CD4-positive, alpha-beta T cell treated with Interleukin-17A for 1 hour (primary cell): ENCODE measurements around the gene ZNF804B.

Source experiments
- DNase-seq: peaks from one replicate; pipeline ENCODE4 v3.0.0-alpha.2; 2020

ZNF804B gene

GRCh38 chr7:89316584-89317251 is 557.2 kb downstream of the ZNF804B start:
- DNase-seq, result no peak

- DNase-seq, result no peak
Observed at GRCh38 chr7:89332026-89332425, 572.5 kb downstream of the ZNF804B start.

GRCh38 chr7:89334797-89335196 is 575.3 kb downstream of the ZNF804B start:
- no peak for DNase-seq

GRCh38 chr7:89335490-89335889 is 576.0 kb downstream of the ZNF804B start:
- no peak for DNase-seq

GRCh38 chr7:89336121-89336520 is 576.6 kb downstream of the ZNF804B start:
- DNase-seq, result no peak

- no peak for DNase-seq
Observed at GRCh38 chr7:89339748-89340147, 580.2 kb downstream of the ZNF804B start.

GRCh38 chr7:89357121-89357520 is 597.6 kb downstream of the ZNF804B start:
- no peak for DNase-seq

- no peak for DNase-seq
Observed at GRCh38 chr7:89377219-89377618, 617.7 kb downstream of the ZNF804B start.

- DNase-seq, result no peak
Observed at GRCh38 chr7:89385411-89385810, 625.9 kb downstream of the ZNF804B start.
